Hepatic stellate cell (primary cell): Measurements from ENCODE around the gene ZC3H7B.
"Not testable (repeated sequence)": the region's sequence is repeated elsewhere in the genome, so short reads cannot be mapped to it uniquely, and the experiment has no call there.

Experiments
- DNase-seq: peaks from one replicate; pipeline ENCODE4 v3.0.0; 2011; ENCODE audit warnings: low spot score

The ZC3H7B gene

GRCh38 chr22:41285820-41286638, 15.3 kb upstream of the ZC3H7B start, which contains the start of gene RANGAP1:
RANGAP1 (minus strand) TSS chr22:41286187; CDS start chr22:41281044, 5,143 bp downstream.
- peak; percentile 98 for DNase-seq

GRCh38 chr22:41286639-41287091, 14.7 kb upstream of the ZC3H7B start:
- no peak for DNase-seq

- DNase-seq = peak; percentile 79
Observed at GRCh38 chr22:41288245-41288946, 12.9 kb upstream of the ZC3H7B start.

GRCh38 chr22:41289671-41290070, 11.7 kb upstream of the ZC3H7B start:
- DNase-seq = no peak

GRCh38 chr22:41290262-41291221, 10.8 kb upstream of the ZC3H7B start:
- DNase-seq = peak; percentile 69

GRCh38 chr22:41294816-41295215, 6.5 kb upstream of the ZC3H7B start:
- DNase-seq = not testable (repeated sequence)

GRCh38 chr22:41296826-41297667, 4.3 kb upstream of the ZC3H7B start:
- DNase-seq = no peak

- no peak for DNase-seq
Observed at GRCh38 chr22:41300661-41301060, 664 bp upstream of the ZC3H7B start.

- DNase-seq = peak; percentile 44
Observed at GRCh38 chr22:41302021-41302767, 869 bp downstream of the ZC3H7B start.

- no peak for DNase-seq
Observed at GRCh38 chr22:41302811-41303210, 1.5 kb downstream of the ZC3H7B start.

- DNase-seq = peak; percentile 81
Observed at GRCh38 chr22:41305646-41306045, 4.3 kb downstream of the ZC3H7B start.

- peak; percentile 79 for DNase-seq
Observed at GRCh38 chr22:41308054-41308453, 6.7 kb downstream of the ZC3H7B start.

- no peak for DNase-seq
Observed at GRCh38 chr22:41308544-41308947, 7.2 kb downstream of the ZC3H7B start.

GRCh38 chr22:41310336-41310735, 9.0 kb downstream of the ZC3H7B start:
- no peak for DNase-seq

- DNase-seq = no peak
Observed at GRCh38 chr22:41311487-41311886, 10.2 kb downstream of the ZC3H7B start.

- no peak for DNase-seq
Observed at GRCh38 chr22:41314821-41315220, 13.5 kb downstream of the ZC3H7B start.

- no peak for DNase-seq
Observed at GRCh38 chr22:41315586-41315985, 14.3 kb downstream of the ZC3H7B start.

GRCh38 chr22:41320416-41321240, 19.3 kb downstream of the ZC3H7B start:
- DNase-seq = no peak

GRCh38 chr22:41324821-41325528, 23.6 kb downstream of the ZC3H7B start:
- no peak for DNase-seq
